GM18508 (cell line): Measurements from ENCODE around the gene PABPC5.

Experiments
- ATAC-seq: cut with Tn5 transposase; IDR thresholded peaks from one replicate; pipeline ENCODE4 v1.9.1; 2021; ENCODE audit warnings: moderate number of reproducible peaks; ENCODE audit not compliant: insufficient read depth, unreplicated experiment

The PABPC5 gene

DNA sequence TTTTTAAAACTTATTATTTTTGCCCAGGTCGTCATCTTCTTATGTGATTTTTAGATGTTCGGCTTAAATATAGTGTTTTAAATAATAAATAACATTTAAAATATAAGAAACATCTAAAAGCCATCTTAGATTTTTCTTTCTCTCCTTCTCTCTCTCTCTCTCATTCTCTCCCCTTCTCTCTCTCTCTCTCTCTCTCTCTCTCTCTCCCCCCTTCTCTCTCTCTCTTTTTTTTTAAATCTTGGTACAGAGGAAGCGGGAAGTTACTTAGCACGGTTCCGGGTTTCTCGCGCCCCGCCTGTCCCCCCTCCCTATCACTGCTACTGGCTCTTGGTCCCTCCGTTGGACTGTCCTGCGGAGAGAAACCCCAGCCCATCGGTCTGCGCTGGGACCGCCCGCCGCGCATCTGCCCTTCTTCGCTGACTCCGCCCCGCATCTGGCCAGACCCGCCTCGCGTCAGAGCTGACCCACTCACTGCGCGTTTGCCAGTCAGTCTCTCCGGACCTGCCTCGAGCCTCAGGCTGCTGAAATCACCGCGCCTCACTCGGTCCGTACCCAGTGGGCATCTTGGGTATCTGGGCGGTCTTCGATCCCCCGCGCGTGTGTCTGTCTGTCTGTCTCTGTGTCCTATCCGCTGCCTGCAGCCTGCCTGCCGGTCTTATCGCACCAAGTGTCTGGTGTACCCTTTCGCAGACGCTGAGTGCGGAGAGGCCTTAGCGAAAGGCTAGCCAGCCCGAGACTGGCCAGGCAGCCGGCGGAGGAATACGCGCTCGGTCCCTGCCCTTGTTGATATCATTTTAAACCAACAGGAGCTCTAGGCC is at the start of gene PABPC5:
Gene PABPC5 (plus strand): TSS at position 489 of the 818 bp plus-strand sequence. CDS start 739 bp downstream, outside the sequence.
- no peak for ATAC-seq

DNA sequence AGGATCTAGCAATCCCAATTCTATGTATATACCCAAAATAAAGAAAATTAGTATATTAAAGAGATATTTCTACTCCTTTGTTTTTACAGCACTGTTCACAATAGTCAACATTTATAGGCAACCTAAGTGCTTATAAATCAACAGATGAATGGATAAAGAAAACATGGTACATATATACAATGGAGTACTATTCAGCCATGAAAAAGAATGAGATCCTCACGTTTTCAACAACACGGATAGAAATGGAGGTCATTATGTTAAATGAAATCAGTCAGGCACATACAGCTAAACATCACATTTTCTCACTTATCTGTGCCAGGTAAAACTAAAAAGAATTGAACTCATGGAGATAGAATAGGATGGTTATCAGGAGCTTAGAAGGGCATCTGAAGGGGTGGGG is 45.6 kb upstream of the PABPC5 start:
- no peak for ATAC-seq

DNA sequence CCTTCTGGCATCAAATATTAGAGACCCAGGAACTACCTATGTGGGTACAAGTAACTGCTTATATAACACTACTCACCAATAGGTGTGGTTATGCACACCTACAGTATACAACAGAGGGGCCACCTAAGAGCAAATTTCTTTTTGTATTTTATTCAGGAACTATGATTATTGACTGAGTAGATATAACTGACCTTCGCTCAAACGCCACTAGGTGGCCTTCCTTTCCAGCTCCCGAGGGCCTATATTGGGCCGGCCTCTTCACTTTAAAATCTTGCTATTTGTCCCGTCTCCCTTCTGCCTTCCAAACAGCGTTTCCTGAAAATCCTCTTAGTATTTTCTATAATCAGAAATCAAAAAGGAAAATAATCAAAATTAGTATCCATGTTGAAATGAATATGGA is 19.9 kb upstream of the PABPC5 start:
- ATAC-seq = no peak

DNA sequence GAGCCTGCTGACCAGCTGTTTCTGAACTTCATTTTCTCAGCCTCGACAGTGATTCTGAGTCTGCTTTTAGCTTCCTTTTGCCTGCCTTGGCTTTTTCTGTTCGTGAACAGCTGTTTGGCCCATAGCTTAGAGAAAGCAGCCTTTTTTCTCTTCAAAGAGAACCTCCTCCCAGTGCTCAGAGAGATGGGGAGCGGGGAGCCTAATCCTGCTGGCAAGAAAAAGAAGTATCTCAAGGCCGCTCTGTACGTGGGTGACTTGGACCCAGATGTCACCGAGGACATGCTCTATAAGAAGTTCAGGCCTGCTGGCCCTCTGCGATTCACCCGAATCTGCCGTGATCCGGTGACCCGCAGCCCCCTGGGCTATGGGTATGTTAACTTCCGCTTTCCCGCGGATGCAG is 756 bp downstream of the PABPC5 start:
- no peak for ATAC-seq
